Suprapubic skin (tissue), 4 donors: ENCODE measurements around the gene WIF1.

ENCODE experiments used
- EP300 ChIP-seq: sonication (generic); formaldehyde crosslinking; IDR thresholded peaks from one replicate; pipeline ENCODE4 v1.6.1; 2017; ENCODE audit warnings: antibody characterized with exemption
- POLR2A ChIP-seq, 2 donors: fragments of 450-650 bp; IDR thresholded peaks; one replicate each; pipeline ENCODE4 v1.6.1; 2017; ENCODE audit warnings: antibody characterized with exemption in 2 of 2, mild to moderate bottlenecking in 2 of 2, moderate library complexity in 2 of 2
- POLR2AphosphoS5 ChIP-seq, 3 donors: sonication (generic); formaldehyde crosslinking; IDR thresholded peaks; one replicate each; pipeline ENCODE4 v1.6.1; 2017; ENCODE audit warnings: antibody characterized with exemption in 3 of 3
- TF ChIP-seq, protein P1 (sequence below), 2 donors: fragments of 200-600 bp in 1 of 2; fragments of 450-650 bp in 1 of 2; sonication (generic) in 1 of 2; IDR thresholded peaks; one replicate each; pipeline ENCODE4 v1.5.1; 2016 to 2019; ENCODE audit warnings: antibody characterized with exemption in 2 of 2, mild to moderate bottlenecking in 1 of 2, moderate library complexity in 1 of 2

DNA sequence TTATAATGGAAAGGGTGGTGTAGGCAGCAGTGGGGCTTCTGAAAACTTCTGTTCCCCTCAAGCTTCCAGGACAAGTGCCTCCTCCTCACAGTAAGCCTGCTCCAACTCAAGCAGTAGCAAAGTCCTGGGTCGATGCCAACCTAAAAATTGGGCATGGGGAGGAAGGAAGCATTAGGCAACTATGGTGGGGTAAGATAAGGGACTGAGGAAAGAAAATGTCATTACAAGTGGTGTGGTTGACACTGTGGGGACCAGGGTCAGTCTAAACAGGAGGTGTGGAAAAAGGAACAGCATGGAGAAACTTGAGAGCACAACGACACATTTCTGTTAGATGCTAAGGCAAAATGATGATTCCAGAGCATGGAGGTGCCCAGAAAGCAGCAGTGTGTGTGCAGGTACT is 34.9 kb downstream of the WIF1 start:
- TF ChIP-seq, protein P1, sequence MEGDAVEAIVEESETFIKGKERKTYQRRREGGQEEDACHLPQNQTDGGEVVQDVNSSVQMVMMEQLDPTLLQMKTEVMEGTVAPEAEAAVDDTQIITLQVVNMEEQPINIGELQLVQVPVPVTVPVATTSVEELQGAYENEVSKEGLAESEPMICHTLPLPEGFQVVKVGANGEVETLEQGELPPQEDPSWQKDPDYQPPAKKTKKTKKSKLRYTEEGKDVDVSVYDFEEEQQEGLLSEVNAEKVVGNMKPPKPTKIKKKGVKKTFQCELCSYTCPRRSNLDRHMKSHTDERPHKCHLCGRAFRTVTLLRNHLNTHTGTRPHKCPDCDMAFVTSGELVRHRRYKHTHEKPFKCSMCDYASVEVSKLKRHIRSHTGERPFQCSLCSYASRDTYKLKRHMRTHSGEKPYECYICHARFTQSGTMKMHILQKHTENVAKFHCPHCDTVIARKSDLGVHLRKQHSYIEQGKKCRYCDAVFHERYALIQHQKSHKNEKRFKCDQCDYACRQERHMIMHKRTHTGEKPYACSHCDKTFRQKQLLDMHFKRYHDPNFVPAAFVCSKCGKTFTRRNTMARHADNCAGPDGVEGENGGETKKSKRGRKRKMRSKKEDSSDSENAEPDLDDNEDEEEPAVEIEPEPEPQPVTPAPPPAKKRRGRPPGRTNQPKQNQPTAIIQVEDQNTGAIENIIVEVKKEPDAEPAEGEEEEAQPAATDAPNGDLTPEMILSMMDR (IDR thresholded peaks at IDR 0.05): no peak
- TF ChIP-seq POLR2A (IDR thresholded peaks at IDR 0.05) (no peak), POLR2AphosphoS5 (IDR thresholded peaks at IDR 0.05) (no peak), EP300 (no peak)
